Stimulated activated CD4-positive, alpha-beta T cell treated with anti-CD3 and anti-CD28 coated beads, TNF-alpha, amount 100 ng/mL, for 24 hours (primary cell): ENCODE measurements around the gene AARSD1.
"Not testable (repeated sequence)": the region's sequence is repeated elsewhere in the genome, so short reads cannot be mapped to it uniquely, and the experiment has no call there.

ENCODE experiments used
- DNase-seq, 3 experiments: peaks; one replicate each; pipeline ENCODE4 v3.0.0-alpha.2; 2020; ENCODE audit warnings: low read depth in 3 of 3

The AARSD1 gene

GRCh38 chr17:42980766-42981397, 16.6 kb upstream of the AARSD1 start:
- peak; percentile 46 to 74 (median 52) for DNase-seq

GRCh38 chr17:42980274-42980765, 16.1 kb upstream of the AARSD1 start, which contains the start of gene RUNDC1:
RUNDC1 (plus strand) TSS chr17:42980565; CDS start chr17:42980577, 12 bp downstream.
- peak; percentile 85 to 93 (median 88) for DNase-seq

DNA sequence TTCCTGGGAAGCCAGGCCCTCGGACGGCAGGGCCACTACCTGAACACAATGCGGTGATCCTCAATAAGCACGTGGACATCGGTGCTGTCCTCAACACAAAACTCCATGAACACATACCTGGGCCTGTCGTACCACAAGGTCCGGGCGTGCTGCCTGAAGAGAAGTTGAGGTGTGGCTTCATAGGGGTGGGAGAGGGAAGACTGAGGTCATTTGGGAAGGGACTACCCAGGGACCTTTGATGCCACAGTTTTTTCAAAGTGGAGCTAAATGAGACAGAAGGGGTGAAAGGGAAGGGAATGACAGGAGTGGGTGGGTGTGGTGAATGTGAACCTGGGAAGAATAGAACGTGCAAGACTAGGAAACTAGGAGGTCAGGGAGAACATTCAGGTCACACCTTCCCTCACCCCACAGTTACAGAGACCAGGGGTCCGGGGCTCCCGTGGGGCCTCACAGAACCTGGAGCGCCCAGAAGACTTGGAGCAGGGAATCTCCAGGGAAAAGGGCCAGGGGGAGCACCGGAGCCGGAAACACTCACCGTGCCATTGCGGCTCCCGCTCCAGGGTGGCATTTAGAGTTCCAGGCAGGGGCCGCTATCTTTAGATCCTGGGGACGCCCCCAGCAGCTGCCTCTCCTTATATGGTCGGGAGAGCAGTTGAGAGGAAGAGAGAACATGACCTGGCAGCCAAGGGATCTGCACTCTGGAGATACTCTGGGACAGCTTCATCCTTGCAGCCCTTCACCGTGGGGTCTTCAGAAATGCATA, 15.4 kb upstream of the AARSD1 start, which contains the start of gene PTGES3L:
Gene PTGES3L (minus strand): TSS at position 570 of the 763 bp plus-strand sequence. CDS start 27 bp downstream, at position 543.
- DNase-seq: peak in 1 of 3 experiments; percentile 35

DNA sequence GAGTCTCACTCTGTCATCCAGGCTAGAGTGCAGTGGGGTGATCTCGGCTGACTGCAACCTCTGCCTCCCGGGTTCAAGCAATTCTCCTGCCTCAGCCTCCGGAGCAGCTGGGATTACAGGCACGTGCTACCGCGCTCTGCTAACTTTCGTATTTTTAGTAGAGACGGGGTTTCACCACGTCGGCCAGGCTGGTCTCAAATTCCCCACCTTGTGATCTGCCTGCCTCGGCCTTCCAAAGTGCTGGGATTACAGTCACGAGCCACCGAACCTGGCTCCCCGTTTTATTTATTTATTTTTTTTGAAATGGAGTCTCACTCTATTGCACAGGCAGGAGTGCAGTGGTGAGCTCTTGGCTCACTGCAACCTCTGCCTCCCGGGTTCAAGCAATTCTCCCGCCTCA, 11.4 kb upstream of the AARSD1 start:
- not testable (repeated sequence) for DNase-seq

- no peak for DNase-seq
Observed at GRCh38 chr17:42975265-42975664, 11.0 kb upstream of the AARSD1 start.

GRCh38 chr17:42973323-42973722, 9.1 kb upstream of the AARSD1 start:
- DNase-seq: not testable (repeated sequence)

GRCh38 chr17:42971589-42971988, 7.3 kb upstream of the AARSD1 start:
- no peak for DNase-seq

GRCh38 chr17:42969001-42969581, 4.8 kb upstream of the AARSD1 start:
- DNase-seq: no peak

DNA sequence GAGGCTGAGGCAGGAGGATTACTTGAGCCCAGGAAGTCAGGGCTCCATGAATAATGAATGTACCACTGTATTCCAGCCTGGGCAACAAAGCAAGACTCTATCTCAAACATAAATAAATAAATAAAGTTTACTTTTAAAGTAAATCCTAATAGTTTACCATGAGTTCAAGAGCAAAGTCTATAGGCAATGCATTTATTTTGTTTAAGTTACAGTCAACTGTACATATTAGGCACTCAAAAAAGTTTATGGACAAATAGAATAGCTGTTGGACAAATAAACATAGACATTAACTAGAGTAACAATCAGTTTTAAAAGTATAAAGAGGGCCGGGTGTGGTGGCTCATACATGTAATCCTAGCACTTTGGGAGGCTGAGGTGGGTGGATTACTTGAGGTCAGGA, 3.7 kb upstream of the AARSD1 start:
- no peak for DNase-seq

GRCh38 chr17:42953669-42954068, 10.6 kb downstream of the AARSD1 start:
- no peak for DNase-seq

DNA sequence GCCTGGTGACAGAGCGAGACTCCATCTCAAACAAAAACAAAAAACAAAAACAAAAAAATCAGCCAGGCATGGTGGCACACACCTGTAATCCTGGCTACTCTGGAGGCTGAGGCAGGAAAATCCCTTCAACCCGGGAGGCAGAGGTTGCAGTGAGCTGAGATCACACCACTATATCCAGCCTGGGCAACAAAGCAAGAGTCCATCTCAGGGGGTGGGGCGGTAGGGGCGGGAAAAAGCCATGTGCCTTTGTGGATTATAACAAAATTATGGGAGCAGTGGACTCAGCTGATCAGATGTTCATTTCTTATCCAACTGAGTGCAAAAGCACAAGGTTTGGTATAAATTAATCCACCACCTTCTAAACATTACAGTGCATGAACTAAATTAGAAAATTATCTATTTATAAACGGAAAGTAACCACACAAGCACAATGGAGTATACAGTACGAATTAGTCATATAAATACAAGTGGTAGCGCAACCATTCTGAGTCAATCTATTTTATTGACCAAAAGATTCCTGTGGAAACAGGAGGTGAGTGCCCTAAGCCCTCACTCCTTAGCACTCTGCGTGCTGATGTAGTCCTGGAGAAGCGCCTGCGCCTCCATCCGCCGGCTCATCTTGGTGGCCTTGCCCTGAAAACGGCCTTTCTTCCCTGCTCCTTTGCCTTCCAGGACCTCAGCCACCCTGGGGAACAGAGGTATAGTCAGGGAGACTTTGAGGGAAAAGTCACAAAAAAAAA, 14.0 kb downstream of the AARSD1 start:
- DNase-seq: no peak

GRCh38 chr17:42946812-42947211, 17.4 kb downstream of the AARSD1 start:
- DNase-seq: no peak

DNA sequence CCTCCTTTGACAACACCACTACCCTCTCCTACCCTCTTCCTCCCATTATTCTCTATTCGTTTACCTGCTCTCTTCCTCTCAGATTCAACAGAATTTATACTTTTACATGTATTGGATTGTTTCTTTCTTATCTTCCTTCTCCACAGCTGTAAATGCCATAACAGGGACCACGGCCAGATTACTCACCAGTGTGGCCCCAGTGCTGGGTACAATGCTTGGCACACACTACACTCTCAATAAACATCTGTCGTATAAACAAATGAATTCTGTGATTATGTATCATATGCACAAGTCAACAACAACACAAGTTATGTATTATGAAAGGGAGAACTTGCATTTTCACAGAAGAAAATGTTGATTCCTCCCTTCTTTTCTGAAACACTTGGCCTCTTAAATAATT, 20.0 kb downstream of the AARSD1 start:
- DNase-seq: no peak

GRCh38 chr17:42937712-42938596, 26.3 kb downstream of the AARSD1 start:
- DNase-seq: no peak

- DNase-seq: no peak
Observed at GRCh38 chr17:42929497-42929844, 34.8 kb downstream of the AARSD1 start.

DNA sequence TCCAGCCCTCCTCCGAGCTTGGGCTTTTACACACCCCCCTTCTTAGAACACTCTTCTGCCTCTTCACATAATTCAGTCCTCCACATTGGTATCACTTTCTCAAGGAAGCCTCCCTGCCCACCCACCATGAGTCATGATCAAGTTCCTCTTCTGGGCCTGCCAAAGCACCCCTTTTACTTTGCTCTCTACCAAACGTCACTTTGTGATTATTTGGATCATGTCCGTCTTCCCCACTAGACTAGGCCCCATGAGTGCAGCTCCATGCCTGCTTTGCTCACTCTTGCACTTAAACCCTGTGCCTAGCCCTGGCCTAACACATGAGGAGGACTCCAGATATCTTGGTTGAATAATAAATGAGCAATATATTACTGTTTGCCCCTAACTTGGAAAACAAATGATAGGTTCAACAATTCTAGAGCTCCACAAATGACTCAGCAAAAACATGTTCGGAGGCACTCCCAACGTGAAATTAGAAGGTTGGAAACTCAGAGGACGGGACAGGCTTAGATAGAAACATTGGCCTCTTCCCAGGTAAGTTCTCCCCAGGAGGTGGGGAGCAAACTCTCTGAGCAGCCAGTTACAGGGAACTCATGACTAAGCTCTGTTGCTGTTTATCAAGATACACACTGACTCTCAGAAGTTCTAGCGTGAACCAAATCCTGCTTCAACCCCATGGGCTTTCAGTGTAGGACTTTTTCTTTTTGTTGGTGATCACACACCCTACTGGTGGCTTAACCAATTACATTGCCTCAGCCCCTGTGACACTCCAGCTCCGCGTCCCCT, 35.3 kb downstream of the AARSD1 start:
- DNase-seq: peak in 1 of 3 experiments; percentile 25

GRCh38 chr17:42924891-42925290, 39.4 kb downstream of the AARSD1 start:
- DNase-seq: no peak

DNA sequence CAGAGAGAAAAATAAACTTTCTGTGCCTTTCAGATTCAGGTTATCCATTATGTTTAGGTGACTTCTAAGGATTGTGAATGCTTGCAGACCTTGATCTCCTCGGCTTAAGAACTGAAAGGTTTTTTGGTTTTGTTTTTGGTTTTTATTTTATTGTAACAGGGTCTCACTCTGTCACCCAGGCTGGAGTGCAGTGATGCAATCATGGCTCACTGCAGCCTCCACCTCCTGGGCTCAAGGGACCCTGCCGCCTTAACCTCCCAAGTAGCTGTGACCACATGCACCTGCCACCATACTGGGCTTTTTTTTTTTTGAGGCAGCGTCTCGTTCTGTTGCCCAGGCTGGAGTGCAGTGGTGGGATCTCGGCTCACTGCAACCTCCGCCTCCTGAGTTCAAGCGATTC, 40.8 kb downstream of the AARSD1 start:
- DNase-seq: not testable (repeated sequence)

DNA sequence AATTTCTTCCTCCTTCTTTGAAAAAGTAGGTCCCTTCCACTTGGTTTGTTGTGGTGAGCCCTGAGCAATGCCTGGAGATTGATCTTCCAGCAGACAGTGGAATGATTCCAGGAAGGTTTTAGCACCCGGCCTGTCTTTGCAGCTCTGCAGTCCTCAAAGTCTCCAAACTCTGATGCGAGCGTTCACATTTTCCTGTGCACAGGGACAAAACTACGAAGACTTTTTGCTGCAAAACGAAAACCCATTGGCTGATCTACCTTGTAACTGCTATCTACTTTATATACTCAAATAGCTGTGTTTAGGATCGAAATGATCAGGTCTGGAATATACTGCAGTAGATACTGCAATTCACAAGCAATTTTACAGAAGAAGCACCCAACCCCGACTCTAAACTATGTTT, 42.0 kb downstream of the AARSD1 start:
- DNase-seq: no peak

- DNase-seq: no peak
Observed at GRCh38 chr17:42920922-42921321, 43.3 kb downstream of the AARSD1 start.
